SK-N-SH (cell line): Measurements from ENCODE around the gene RAB1A. TPM values are rescaled to one million over a fixed set of nuclear protein-coding genes. Genes with fewer than 3 reads are reported as not detected.

Experiments
- CTCF ChIA-PET: fragments of 300-600, 350-600 bp; formaldehyde crosslinking; extraction: SDS; loops from one replicate; lab custom pipeline; 2021; lab: Yijun Ruan, JAX
- POLR2A ChIA-PET: fragments of 350-600 bp; sonication (Branson Sonifier 250); formaldehyde crosslinking; extraction: SDS; loops from one replicate; lab custom pipeline; 2020; ENCODE audit warnings: antibody characterized with exemption, inconsistent platforms; lab: Yijun Ruan, JAX
- DNase-seq: peaks from one replicate; pipeline ENCODE4 v3.0.0; 2012
- H2AFZ ChIP-seq: fragments of 200-600 bp; sonication (generic); 2 replicates; pipeline ENCODE4 v1.8.1; 2016; ENCODE audit warnings: antibody characterized with exemption, mild to moderate bottlenecking, low read depth
- H3F3A ChIP-seq: fragments of 200-600 bp; sonication (generic); replicated peaks from 2 replicates; pipeline ENCODE3; 2016; ENCODE audit warnings: antibody characterized with exemption, mild to moderate bottlenecking; ENCODE audit not compliant: insufficient read depth
- H3K27ac ChIP-seq, 2 experiments: fragments of 200-500 bp in 1 of 2; fragments of 200-600 bp in 1 of 2; sonication (Bioruptor generic) in 1 of 2; sonication (generic), shearing (Covaris generic) in 1 of 2; 2 replicates each; pipeline versions ENCODE4 v1.5.1 to v1.6.1; 2014 to 2016; ENCODE audit warnings: low read depth in 2 of 2, inconsistent platforms in 1 of 2, low read length in 1 of 2, mild to moderate bottlenecking in 1 of 2, mixed read lengths in 1 of 2
- H3K27me3 ChIP-seq: fragments of 200-600 bp; sonication (generic), shearing (Covaris generic); 2 replicates; pipeline ENCODE4 v1.6.1; 2016; ENCODE audit warnings: mixed run types; ENCODE audit not compliant: insufficient read depth
- H3K36me3 ChIP-seq, 2 experiments: fragments of 200-500 bp in 1 of 2; fragments of 200-600 bp in 1 of 2; sonication (Bioruptor generic) in 1 of 2; sonication (generic) in 1 of 2; replicated peaks in 1 of 2; 2 replicates each; pipeline versions ENCODE3 to v1.5.1; 2014 to 2016; ENCODE audit warnings: low read length in 1 of 2, mild to moderate bottlenecking in 1 of 2; ENCODE audit not compliant: insufficient read depth in 2 of 2, control insufficient read depth in 1 of 2
- H3K4me1 ChIP-seq, 2 experiments: fragments of 200-500 bp in 1 of 2; fragments of 200-600 bp in 1 of 2; sonication (Bioruptor generic) in 1 of 2; sonication (generic), shearing (Covaris generic) in 1 of 2; 2 replicates each; pipeline versions ENCODE4 v1.5.1 to v1.6.1; 2014 to 2016; ENCODE audit warnings: low read depth in 1 of 2, low read length in 1 of 2, mixed run types in 1 of 2; ENCODE audit not compliant: insufficient read depth in 2 of 2, control insufficient read depth in 1 of 2
- H3K4me2 ChIP-seq: fragments of 200-600 bp; sonication (generic), shearing (Covaris generic); 2 replicates; pipeline ENCODE4 v1.6.1; 2017; ENCODE audit warnings: mixed run types
- H3K4me3 ChIP-seq, 2 experiments: fragments of 200-500 bp in 1 of 2; fragments of 200-600 bp in 1 of 2; sonication (Bioruptor generic) in 1 of 2; sonication (generic), shearing (Covaris generic) in 1 of 2; 2 replicates each; pipeline versions ENCODE4 v1.5.1 to v1.8.1; 2014 to 2016; ENCODE audit warnings: low read depth in 2 of 2, inconsistent platforms in 1 of 2, low read length in 1 of 2, mild to moderate bottlenecking in 1 of 2, mixed read lengths in 1 of 2, moderate library complexity in 1 of 2
- H3K79me2 ChIP-seq: fragments of 200-600 bp; sonication (generic); 2 replicates; pipeline ENCODE4 v1.8.1; 2017; ENCODE audit warnings: mild to moderate bottlenecking; ENCODE audit not compliant: insufficient read depth
- H3K9ac ChIP-seq: fragments of 200-600 bp; sonication (generic); 2 replicates; pipeline ENCODE4 v1.6.1; 2017; ENCODE audit warnings: mixed run types
- H3K9me2 ChIP-seq: fragments of 200-600 bp; sonication (generic); 2 replicates; pipeline ENCODE4 v1.6.1; 2017; ENCODE audit warnings: mixed run types
- H3K9me3 ChIP-seq: fragments of 200-600 bp; sonication (generic); 2 replicates; pipeline ENCODE4 v1.6.1; 2017; ENCODE audit warnings: mixed run types, mild to moderate bottlenecking, moderate library complexity
- H4K20me1 ChIP-seq: fragments of 200-600 bp; sonication (generic); 2 replicates; pipeline ENCODE4 v1.6.1; 2017; ENCODE audit warnings: mild to moderate bottlenecking, mixed run types; ENCODE audit not compliant: insufficient read depth
- CHD2 ChIP-seq: fragments of 150-350 bp; IDR thresholded peaks from 2 replicates; pipeline ENCODE4 v1.6.1; 2018; ENCODE audit warnings: low read length; ENCODE audit not compliant: partially characterized antibody
- FOXJ3 ChIP-seq: sonication (generic); formaldehyde crosslinking; IDR thresholded peaks from 2 replicates; pipeline ENCODE4 v1.5.1; 2020; ENCODE audit warnings: mild to moderate bottlenecking, missing genetic modification reagents
- GABPA ChIP-seq: IDR thresholded peaks from 2 replicates; pipeline ENCODE4 v1.4.0; 2012; ENCODE audit warnings: low read depth, mild to moderate bottlenecking
- MEF2A ChIP-seq: IDR thresholded peaks from 2 replicates; pipeline ENCODE4 v1.4.0; 2012; ENCODE audit warnings: low read depth, borderline replicate concordance
- MXI1 ChIP-seq: IDR thresholded peaks from 2 replicates; pipeline ENCODE4 v1.6.1; 2012; ENCODE audit warnings: mild to moderate bottlenecking, low read depth, low read length, improper control_type of control experiment
- NRF1 ChIP-seq: IDR thresholded peaks from 2 replicates; pipeline ENCODE4 v1.6.1; 2012; ENCODE audit warnings: low read depth, mild to moderate bottlenecking, low read length
- RAD21 ChIP-seq: IDR thresholded peaks from 2 replicates; pipeline ENCODE4 v1.6.1; 2012; ENCODE audit warnings: mild to moderate bottlenecking, low read length
- RFX5 ChIP-seq: IDR thresholded peaks from 2 replicates; pipeline ENCODE4 v1.6.1; 2012; ENCODE audit warnings: mild to moderate bottlenecking, improper control_type of control experiment, low read length
- RXRA ChIP-seq: IDR thresholded peaks from 2 replicates; pipeline ENCODE4 v1.4.0; 2012; ENCODE audit warnings: low read depth, mild to moderate bottlenecking, borderline replicate concordance
- SIN3A ChIP-seq: IDR thresholded peaks from 2 replicates; pipeline ENCODE4 v1.6.1; 2012; ENCODE audit warnings: low read depth, mild to moderate bottlenecking, low read length, moderate library complexity, borderline replicate concordance
- SMC3 ChIP-seq: IDR thresholded peaks from 2 replicates; pipeline ENCODE4 v1.6.1; 2012; ENCODE audit warnings: low read depth, low read length, improper control_type of control experiment
- TAF1 ChIP-seq: IDR thresholded peaks from 2 replicates; pipeline ENCODE4 v1.6.1; 2012; ENCODE audit warnings: low read depth, mild to moderate bottlenecking, low read length, moderate library complexity, borderline replicate concordance
- TEAD4 ChIP-seq: IDR thresholded peaks from 2 replicates; pipeline ENCODE4 v1.4.0; 2012; ENCODE audit warnings: mild to moderate bottlenecking, borderline replicate concordance; ENCODE audit not compliant: insufficient read depth
- USF2 ChIP-seq: fragments of 150-350 bp; IDR thresholded peaks from 2 replicates; pipeline ENCODE4 v1.6.1; 2017; ENCODE audit warnings: antibody characterized with exemption, low read length, low read depth, borderline replicate concordance
- ZBTB33 ChIP-seq: IDR thresholded peaks from 2 replicates; pipeline ENCODE4 v1.4.0; 2012; ENCODE audit warnings: low read depth, borderline replicate concordance
- WGBS: methylation state at CpG from one replicate; pipeline ENCODE4 v1.1.6; 2017; ENCODE audit warnings: low lambda C conversion rate; 5-methylcytosine and 5-hydroxymethylcytosine counted together
- polyA plus RNA-seq, 3 experiments: library from polyadenylated mRNA; depleted of rRNA; stranded (reverse); fragments of >200 nt; gene quantifications; 2 replicates each; pipeline ENCODE4 v1.2.3, GENCODE V29; 2012

RAB1A gene
- polyA plus RNA-seq, 1 of the 3 experiments (the other 2 are of a cell fraction) = 113 TPM

DNA sequence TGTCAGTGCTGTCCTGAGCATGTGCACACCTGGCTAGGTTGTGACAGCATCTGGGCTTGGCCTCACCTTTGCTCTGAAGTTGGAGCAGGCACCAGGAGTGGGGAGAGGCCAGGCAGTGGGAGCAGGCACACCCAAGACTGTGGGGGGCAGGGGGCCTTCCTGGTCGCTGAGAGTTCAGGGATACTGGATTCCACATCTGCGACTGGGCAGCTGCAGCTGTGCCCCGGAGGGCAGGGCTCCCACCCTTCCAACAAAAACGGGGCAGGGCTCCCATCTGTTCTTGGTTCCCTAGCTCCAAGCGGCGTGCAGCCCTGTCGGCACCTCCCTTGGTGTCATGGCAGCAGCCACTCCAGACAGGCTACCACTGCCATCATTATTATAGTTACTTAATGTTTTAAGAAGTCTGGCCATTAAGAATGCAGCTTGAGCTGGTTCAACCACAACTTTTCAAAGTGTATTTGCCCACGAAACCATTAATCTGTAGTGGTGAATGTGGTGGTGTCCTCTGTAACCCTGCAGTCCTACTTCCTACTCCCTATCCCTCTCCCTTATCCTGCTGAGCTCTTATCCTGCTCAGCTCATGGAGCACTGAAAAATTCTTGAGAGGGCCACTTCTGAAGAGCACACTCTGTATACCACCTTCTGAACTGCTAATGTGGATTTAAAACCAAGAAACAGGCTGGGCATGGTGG is 48.0 kb upstream of the RAB1A start:
- Histone ChIP-seq H3K27ac (no peak overlapping the region), H3K36me3 (no peaks in the 10 kb centered on the region), H3K79me2 (no peaks in the 10 kb centered on the region), H3K9me3 (no peaks in the 10 kb centered on the region), H3K9me2 (no peaks in the 10 kb centered on the region), H3K4me2 (no peak overlapping the region), H3K4me1 (no peaks in the 10 kb centered on the region), H3K4me3 (no peak overlapping the region), H3F3A (no peaks in the 10 kb centered on the region), H2AFZ (no peak overlapping the region), H4K20me1 (no peaks in the 10 kb centered on the region), H3K9ac (no peak overlapping the region), H3K27me3 (no peaks in the 10 kb centered on the region)
- WGBS = 44% methylated on average over 1 of the region's 8 CpGs
- TF ChIP-seq TAF1 (no peak), SIN3A (no peak), RFX5 (no peak), NRF1 (no peak), FOXJ3 (CRISPR knock-in tag) (no peak), GABPA (no peak), TEAD4 (no peak), CHD2 (no peak), ZBTB33 (no peak), SMC3 (no peak), RXRA (no peak), MXI1 (no peak), RAD21 (no peak), MEF2A (no peak), USF2 (no peak)
- ChIA-PET POLR2A (no interaction called here), CTCF (interaction anchor here (0.9 to 2.9 kb wide), 5 partner anchors 9 to 260 kb away, joined by 3 to 12 read pairs (median 4); no protein-coding TSS in a partner anchor)
- DNase-seq = no peak
